SK-N-SH treated with all-trans-retinoic acid at 6 μM for 48 hours (cell line): Measurements from ENCODE around the gene ATR.
"Not testable (repeated sequence)": the region's sequence is repeated elsewhere in the genome, so short reads cannot be mapped to it uniquely, and the experiment has no call there.

Source experiments
- ATAC-seq: fragments of 200-7000 bp; cut with Tn5 transposase; 3 replicates; pipeline ENCODE4 v1.9.1; 2020; ENCODE audit warnings: mild to moderate bottlenecking, moderate library complexity
- ARNTL ChIP-seq: fragments of 450-650 bp; formaldehyde crosslinking; IDR thresholded peaks from 2 replicates; pipeline ENCODE4 v1.5.0; 2020; ENCODE audit warnings: low read depth, mild to moderate bottlenecking, moderate library complexity, borderline replicate concordance
- BACH2 ChIP-seq: fragments of 250-450 bp; sonication (Bioruptor Pico); IDR thresholded peaks from 2 replicates; pipeline ENCODE4 v1.9.0; 2021; ENCODE audit warnings: mild to moderate bottlenecking, borderline replicate concordance
- CSDC2 ChIP-seq: fragments of 250-450 bp; sonication (Bioruptor Pico); IDR thresholded peaks from 2 replicates; pipeline ENCODE4 v1.5.0; 2020; ENCODE audit warnings: mild to moderate bottlenecking, moderate library complexity
- CSRNP3 ChIP-seq: fragments of 250-450 bp; sonication (Bioruptor Pico); IDR thresholded peaks from 2 replicates; pipeline ENCODE4 v1.5.1; 2021; ENCODE audit warnings: mild to moderate bottlenecking, moderate library complexity
- ESRRG ChIP-seq: fragments of 250-450 bp; sonication (Bioruptor Pico); IDR thresholded peaks from 2 replicates; pipeline ENCODE4 v1.6.1; 2021; ENCODE audit warnings: mild to moderate bottlenecking
- GLIS3 ChIP-seq: fragments of 250-450 bp; sonication (Bioruptor Pico); IDR thresholded peaks from 2 replicates; pipeline ENCODE4 v1.5.0; 2020; ENCODE audit warnings: mild to moderate bottlenecking, moderate library complexity
- ISL1 ChIP-seq: fragments of 250-450 bp; sonication (Bioruptor Pico); IDR thresholded peaks from 2 replicates; pipeline ENCODE4 v2.1.2; 2022; ENCODE audit warnings: mild to moderate bottlenecking, moderate library complexity
- OSR1 ChIP-seq: fragments of 250-450 bp; sonication (Bioruptor Pico); IDR thresholded peaks from 2 replicates; pipeline ENCODE4 v1.8.0; 2022; ENCODE audit warnings: moderate library complexity, mild to moderate bottlenecking, inconsistent platforms
- PATZ1 ChIP-seq: fragments of 250-450 bp; sonication (Bioruptor Pico); IDR thresholded peaks from 2 replicates; pipeline ENCODE4 v1.8.0; 2020; ENCODE audit warnings: mild to moderate bottlenecking, moderate library complexity, borderline replicate concordance
- POU6F1 ChIP-seq: fragments of 250-450 bp; sonication (Bioruptor Pico); IDR thresholded peaks from 2 replicates; pipeline ENCODE4 v1.8.0; 2021; ENCODE audit warnings: low read depth, mild to moderate bottlenecking, moderate library complexity, borderline replicate concordance
- PPARA ChIP-seq: fragments of 250-450 bp; sonication (Bioruptor Pico); IDR thresholded peaks from 2 replicates; pipeline ENCODE4 v1.5.0; 2020; ENCODE audit warnings: mild to moderate bottlenecking, borderline replicate concordance
- RARB ChIP-seq: fragments of 250-450 bp; sonication (Bioruptor Pico); IDR thresholded peaks from 2 replicates; pipeline ENCODE4 v1.8.0; 2021; ENCODE audit warnings: mild to moderate bottlenecking, moderate library complexity
- SNAI2 ChIP-seq: fragments of 250-450 bp; sonication (Bioruptor Pico); IDR thresholded peaks from 2 replicates; pipeline ENCODE4 v1.5.0; 2020; ENCODE audit warnings: mild to moderate bottlenecking, moderate library complexity
- TCF4 ChIP-seq: fragments of 250-450 bp; sonication (Bioruptor Pico); IDR thresholded peaks from 2 replicates; pipeline ENCODE4 v1.8.0; 2021; ENCODE audit warnings: mild to moderate bottlenecking, moderate library complexity, borderline replicate concordance
- TOX ChIP-seq: fragments of 250-450 bp; sonication (Bioruptor Pico); IDR thresholded peaks from 2 replicates; pipeline ENCODE4 v1.8.0; 2021; ENCODE audit warnings: mild to moderate bottlenecking, moderate library complexity, borderline replicate concordance
- ZNF8 ChIP-seq: fragments of 450-650 bp; formaldehyde crosslinking; IDR thresholded peaks from 2 replicates; pipeline ENCODE4 v1.5.0; 2020; ENCODE audit warnings: mild to moderate bottlenecking, moderate library complexity
- TF ChIP-seq, protein P1 (sequence below): fragments of 250-450 bp; sonication (Bioruptor Pico); IDR thresholded peaks from 2 replicates; pipeline ENCODE4 v1.5.1; 2020; ENCODE audit warnings: low read depth, mild to moderate bottlenecking, moderate library complexity
- TF ChIP-seq, protein P2 (sequence below): fragments of 250-450 bp; sonication (Bioruptor Pico); IDR thresholded peaks from 2 replicates; pipeline ENCODE4 v1.5.0; 2020; ENCODE audit warnings: mild to moderate bottlenecking, moderate library complexity

ATR gene

GRCh38 chr3:142576792-142577191, 1.7 kb downstream of the ATR start:
- no peak for ATAC-seq
- no peak for TF ChIP-seq BACH2 (CRISPR knock-in tag)
- TF ChIP-seq SNAI2: no peak
- no peak for TF ChIP-seq TOX (CRISPR knock-in tag)
- TF ChIP-seq ZNF8 (CRISPR knock-in tag): no peak

GRCh38 chr3:142574665-142575064, 3.9 kb downstream of the ATR start:
- TF ChIP-seq CSDC2 (CRISPR knock-in tag): no peak
- TF ChIP-seq CSRNP3 (CRISPR knock-in tag): no peak
- no peak for TF ChIP-seq POU6F1 (CRISPR knock-in tag)
- TF ChIP-seq ARNTL (CRISPR knock-in tag): no peak
- no peak for TF ChIP-seq OSR1 (CRISPR knock-in tag)
- TF ChIP-seq RARB (CRISPR knock-in tag): no peak
- TF ChIP-seq TOX (CRISPR knock-in tag): no peak
- no peak for TF ChIP-seq PATZ1 (CRISPR knock-in tag)
- no peak for TF ChIP-seq BACH2 (CRISPR knock-in tag)
- TF ChIP-seq, protein P1, sequence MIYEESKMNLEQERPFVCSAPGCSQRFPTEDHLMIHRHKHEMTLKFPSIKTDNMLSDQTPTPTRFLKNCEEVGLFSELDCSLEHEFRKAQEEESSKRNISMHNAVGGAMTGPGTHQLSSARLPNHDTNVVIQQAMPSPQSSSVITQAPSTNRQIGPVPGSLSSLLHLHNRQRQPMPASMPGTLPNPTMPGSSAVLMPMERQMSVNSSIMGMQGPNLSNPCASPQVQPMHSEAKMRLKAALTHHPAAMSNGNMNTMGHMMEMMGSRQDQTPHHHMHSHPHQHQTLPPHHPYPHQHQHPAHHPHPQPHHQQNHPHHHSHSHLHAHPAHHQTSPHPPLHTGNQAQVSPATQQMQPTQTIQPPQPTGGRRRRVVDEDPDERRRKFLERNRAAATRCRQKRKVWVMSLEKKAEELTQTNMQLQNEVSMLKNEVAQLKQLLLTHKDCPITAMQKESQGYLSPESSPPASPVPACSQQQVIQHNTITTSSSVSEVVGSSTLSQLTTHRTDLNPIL (CRISPR knock-in tag): no peak
- no peak for TF ChIP-seq ZNF8 (CRISPR knock-in tag)
- TF ChIP-seq GLIS3 (CRISPR knock-in tag): no peak
- ATAC-seq: no peak

- not testable (repeated sequence) for ATAC-seq
Observed at GRCh38 chr3:142574223-142574622, 4.3 kb downstream of the ATR start.

- not testable (repeated sequence) for ATAC-seq
Observed at GRCh38 chr3:142569422-142569821, 9.1 kb downstream of the ATR start.

DNA sequence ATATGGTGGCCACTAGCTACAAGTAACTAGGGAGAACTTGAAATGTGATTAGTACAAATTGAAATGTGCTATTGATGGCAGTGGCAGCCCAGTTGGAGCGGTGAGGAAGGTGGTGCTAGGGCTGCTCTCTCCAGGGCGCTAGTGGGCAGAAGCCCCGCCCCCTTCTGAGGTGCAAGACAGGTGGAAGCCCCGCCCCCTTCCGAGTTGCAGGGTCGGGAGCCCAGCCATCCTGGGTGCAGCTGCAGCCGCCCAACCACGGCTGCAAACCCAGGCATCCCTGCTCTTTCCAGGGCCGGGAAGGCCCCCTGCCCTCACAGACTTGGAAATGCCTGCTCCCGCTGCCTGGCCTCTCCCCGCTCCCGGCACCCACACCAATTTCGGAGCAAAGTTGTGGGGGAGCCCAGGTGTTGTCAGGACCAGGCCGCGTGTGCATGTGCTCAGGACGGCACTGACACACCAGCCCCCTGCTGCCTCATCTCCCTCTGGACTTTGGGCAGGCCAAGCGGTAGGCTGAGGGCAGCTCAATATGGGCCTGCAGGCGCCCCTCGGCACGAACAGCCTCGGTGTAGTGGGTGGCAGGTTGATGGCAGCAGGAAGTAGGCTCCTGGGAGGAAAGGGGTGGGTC, 10.0 kb downstream of the ATR start:
- ATAC-seq: no peak
- TF ChIP-seq CSDC2 (CRISPR knock-in tag): no peak
- TF ChIP-seq GLIS3 (CRISPR knock-in tag): no peak
- TF ChIP-seq ZNF8 (CRISPR knock-in tag): no peak
- TF ChIP-seq PPARA: no peak
- TF ChIP-seq, protein P2, sequence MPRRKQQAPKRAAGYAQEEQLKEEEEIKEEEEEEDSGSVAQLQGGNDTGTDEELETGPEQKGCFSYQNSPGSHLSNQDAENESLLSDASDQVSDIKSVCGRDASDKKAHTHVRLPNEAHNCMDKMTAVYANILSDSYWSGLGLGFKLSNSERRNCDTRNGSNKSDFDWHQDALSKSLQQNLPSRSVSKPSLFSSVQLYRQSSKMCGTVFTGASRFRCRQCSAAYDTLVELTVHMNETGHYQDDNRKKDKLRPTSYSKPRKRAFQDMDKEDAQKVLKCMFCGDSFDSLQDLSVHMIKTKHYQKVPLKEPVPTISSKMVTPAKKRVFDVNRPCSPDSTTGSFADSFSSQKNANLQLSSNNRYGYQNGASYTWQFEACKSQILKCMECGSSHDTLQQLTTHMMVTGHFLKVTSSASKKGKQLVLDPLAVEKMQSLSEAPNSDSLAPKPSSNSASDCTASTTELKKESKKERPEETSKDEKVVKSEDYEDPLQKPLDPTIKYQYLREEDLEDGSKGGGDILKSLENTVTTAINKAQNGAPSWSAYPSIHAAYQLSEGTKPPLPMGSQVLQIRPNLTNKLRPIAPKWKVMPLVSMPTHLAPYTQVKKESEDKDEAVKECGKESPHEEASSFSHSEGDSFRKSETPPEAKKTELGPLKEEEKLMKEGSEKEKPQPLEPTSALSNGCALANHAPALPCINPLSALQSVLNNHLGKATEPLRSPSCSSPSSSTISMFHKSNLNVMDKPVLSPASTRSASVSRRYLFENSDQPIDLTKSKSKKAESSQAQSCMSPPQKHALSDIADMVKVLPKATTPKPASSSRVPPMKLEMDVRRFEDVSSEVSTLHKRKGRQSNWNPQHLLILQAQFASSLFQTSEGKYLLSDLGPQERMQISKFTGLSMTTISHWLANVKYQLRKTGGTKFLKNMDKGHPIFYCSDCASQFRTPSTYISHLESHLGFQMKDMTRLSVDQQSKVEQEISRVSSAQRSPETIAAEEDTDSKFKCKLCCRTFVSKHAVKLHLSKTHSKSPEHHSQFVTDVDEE (CRISPR knock-in tag): no peak
- TF ChIP-seq TOX (CRISPR knock-in tag): no peak
- TF ChIP-seq PATZ1 (CRISPR knock-in tag): no peak
- TF ChIP-seq BACH2 (CRISPR knock-in tag): no peak
- TF ChIP-seq ESRRG (CRISPR knock-in tag): no peak
- TF ChIP-seq POU6F1 (CRISPR knock-in tag): no peak
- TF ChIP-seq TCF4 (CRISPR knock-in tag): no peak
- TF ChIP-seq ISL1 (CRISPR knock-in tag): no peak
- TF ChIP-seq CSRNP3 (CRISPR knock-in tag): no peak
